ENCODE results near the gene LMAN2.
"Not testable (repeated sequence)": the region's sequence is repeated elsewhere in the genome, so short reads cannot be mapped to it uniquely, and the experiment has no call there.

LMAN2 gene

GRCh38 chr5:177364159-177364962 lies 12.9 kb upstream of the LMAN2 start:
- no peak for DNase-seq (ENCODE audit: low spot score)

DNA sequence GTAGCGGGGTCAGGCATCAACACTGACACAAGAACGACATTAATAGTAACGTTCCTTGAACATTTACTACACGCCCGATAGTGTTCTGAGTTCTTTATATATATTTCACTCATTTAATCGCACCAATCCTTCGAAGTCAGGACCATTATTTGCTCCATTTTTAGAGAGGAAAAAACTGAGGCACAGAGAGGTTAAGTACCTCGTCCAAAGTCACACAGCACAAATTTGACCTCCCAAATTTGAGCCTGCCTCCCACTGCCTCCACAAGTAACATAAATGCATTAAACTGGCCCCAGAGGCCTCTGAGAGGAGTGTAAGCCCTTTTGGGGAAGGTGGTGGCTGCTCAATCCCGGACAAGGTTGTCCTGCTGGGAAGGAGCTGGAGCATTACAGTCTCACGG lies 12.1 kb upstream of the LMAN2 start:
- DNase-seq (ENCODE audit: low spot score), result no peak

GRCh38 chr5:177362610-177363507 lies 11.4 kb upstream of the LMAN2 start:
- no peak for DNase-seq (ENCODE audit: low spot score)

DNA sequence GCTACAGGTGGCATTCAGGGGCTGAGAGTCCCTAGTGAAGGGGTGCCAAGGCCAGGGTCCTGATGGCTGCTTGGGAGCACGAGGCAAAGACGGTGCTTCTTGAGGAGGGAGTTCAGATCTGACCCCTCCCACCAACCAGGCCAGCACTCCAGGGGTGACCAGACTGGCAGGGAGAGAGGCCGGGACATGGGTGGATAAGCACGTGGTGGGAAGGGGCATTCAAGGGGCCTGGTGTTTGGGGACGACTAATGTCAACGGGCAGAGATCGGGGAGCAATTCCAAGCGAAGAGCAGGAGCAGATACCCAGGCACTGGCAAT lies 10.8 kb upstream of the LMAN2 start:
- no peak for DNase-seq (ENCODE audit: low spot score)

GRCh38 chr5:177361418-177362291 lies 10.2 kb upstream of the LMAN2 start:
- no peak for DNase-seq (ENCODE audit: low spot score)

DNA sequence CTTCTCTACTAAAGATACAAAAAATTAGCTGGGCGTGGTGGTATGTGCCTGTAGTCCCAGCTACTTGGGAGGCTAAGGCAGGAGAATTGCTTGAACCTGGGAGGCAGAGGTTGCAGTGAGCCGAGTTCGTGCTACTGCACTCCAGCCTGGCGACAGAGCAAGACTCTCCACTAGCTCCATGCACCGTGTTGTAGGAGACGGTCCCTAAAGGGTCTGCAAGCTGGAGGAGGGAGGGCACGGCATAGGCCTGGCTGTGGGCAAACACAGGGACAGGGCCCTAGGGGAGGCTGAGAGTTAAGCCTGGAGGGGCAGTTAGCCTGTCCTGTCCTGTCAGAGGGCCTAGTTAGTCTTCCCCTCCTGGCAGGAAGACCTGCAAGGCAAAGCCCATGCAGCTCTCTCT lies 9.3 kb upstream of the LMAN2 start:
- not testable (repeated sequence) for DNase-seq (ENCODE audit: low spot score)

DNA sequence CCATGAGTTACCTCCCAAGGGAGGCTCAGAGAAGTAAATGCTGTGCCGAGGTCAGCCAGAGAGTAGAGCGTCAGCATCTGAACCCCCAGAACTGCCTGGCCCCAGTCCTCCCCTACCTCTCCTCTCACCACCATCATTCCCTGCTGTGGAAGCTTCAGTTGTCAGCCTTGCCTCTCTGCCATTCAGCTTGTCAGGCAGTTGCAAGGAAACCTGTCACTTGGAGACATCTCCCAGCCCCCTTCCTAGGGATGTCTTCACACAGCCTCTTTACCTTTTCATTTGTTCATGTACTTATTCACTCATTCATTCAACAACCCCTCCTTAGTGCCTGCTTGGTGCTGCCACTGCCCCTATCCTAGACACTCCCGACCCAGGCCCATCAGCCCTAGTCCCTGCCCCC lies 8.4 kb upstream of the LMAN2 start:
- DNase-seq (ENCODE audit: low spot score), result no peak

DNA sequence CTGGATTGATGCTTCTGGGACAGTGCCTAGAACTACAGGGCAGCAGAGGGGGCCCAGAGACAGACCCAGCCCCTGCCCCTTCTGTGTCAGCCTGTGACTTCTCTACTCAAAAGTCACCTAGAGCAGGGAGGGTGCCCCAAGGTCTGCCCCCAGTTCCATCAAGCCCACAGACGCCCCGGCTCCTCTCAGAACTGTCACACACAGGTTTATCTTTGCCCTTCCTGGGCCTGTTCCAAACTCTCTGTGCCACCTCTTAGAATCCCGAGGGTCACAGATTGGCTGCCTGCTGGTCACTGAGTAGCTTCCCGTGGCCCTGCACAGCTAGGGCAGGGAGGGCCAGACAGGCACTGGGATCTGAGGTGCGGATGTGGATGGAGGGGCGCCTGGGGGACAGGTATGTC lies 8.0 kb upstream of the LMAN2 start:
- no peak for DNase-seq (ENCODE audit: low spot score)

DNA sequence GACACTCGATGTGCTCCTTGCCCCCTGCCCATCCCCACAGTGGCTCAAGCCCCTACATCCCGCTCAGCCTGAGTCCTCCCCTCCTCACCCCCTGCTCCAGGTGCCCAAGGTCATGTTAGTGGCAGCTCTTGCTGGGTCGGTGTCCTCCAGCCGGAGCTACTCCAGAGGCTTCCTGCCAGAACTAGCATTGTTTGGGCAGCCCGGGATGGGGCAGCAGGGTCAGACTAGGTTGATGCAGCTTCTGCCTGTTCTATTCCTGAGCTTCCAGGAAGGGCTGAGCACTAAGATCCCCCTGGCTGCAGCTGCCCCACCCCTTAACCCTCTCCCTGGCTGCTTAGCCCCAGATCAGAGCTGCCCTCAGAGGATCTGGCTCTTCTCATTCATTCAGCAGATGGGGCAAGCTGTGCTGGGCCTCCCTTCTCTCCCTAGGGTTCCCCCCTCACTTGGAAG lies 6.9 kb upstream of the LMAN2 start:
- no peak for DNase-seq (ENCODE audit: low spot score)

DNA sequence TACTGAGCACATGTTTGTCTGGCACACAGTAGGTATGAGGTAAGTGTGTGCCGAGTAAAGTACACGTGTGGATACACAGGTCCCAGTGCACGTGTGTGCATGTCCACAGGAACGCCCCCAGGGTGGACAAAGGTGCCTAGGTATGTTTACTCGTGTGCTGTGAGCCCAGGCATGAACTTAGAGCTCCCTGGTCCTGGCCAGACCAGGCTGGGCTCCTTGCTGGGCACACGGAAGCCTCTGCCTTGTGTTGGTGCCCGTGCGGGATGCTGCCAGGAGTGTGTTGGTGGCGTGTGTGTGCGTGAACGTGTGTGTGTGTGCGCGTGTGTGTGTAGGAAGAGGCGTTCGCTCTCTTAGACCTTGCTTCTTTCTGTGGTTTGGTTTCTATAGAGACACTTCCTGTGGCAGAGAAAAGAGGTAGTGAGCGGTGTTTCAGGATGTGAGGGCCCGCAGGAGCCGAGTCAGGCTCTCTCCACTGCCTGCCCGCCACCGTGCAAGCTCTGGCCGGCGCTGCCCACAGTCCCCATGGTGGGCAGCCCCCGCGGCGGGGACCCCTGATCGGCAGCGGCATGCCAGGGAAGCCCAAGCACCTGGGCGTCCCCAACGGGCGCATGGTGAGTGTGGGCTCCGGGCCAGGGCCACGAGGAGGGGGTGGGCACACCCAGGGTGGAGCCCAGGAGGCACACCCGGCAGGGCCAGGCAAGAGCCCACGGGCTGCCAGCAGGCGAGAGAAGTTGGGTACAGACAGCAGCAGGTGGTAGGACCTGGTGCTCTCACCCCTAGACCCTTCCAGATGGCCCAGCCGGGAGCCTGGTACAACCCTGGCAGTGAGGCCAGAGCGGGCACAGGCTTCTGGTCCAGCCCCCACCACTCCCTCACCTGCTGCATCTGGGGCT lies 6.2 kb upstream of the LMAN2 start, which contains the start of gene RGS14:
Gene RGS14, plus strand, starts transcription at position 466 of the 893 bp plus-strand sequence. Its CDS starts 101 bp downstream, at position 567.
- peak; percentile 50 for DNase-seq (ENCODE audit: low spot score)

GRCh38 chr5:177357146-177357458 lies 5.6 kb upstream of the LMAN2 start:
- DNase-seq (ENCODE audit: low spot score), result no peak

GRCh38 chr5:177356746-177357145 lies 5.3 kb upstream of the LMAN2 start:
- no peak for DNase-seq (ENCODE audit: low spot score)

DNA sequence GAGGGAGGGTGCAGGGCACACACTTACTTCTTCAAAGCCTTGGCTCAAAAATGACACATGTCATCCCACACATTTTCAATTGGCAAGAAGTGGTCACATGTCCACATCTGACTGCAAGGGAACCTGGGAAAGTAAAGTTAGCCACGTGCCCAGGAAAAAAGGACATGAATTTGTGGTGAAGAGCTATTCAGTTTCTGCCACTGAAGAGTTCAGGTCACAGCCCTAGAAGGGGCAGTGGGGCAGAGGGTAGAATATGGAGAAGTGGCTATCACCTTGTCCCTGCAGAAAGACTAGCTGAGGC lies 4.3 kb upstream of the LMAN2 start:
- no peak for DNase-seq (ENCODE audit: low spot score)

- DNase-seq (ENCODE audit: low spot score), result no peak
These were observed 3.8 kb upstream of the LMAN2 start for GRCh38 chr5:177355162-177355867.

- no peak for DNase-seq (ENCODE audit: low spot score)
These were observed 3.2 kb upstream of the LMAN2 start for GRCh38 chr5:177354711-177355110.

GRCh38 chr5:177354256-177354655 lies 2.8 kb upstream of the LMAN2 start:
- no peak for DNase-seq (ENCODE audit: low spot score)

DNA sequence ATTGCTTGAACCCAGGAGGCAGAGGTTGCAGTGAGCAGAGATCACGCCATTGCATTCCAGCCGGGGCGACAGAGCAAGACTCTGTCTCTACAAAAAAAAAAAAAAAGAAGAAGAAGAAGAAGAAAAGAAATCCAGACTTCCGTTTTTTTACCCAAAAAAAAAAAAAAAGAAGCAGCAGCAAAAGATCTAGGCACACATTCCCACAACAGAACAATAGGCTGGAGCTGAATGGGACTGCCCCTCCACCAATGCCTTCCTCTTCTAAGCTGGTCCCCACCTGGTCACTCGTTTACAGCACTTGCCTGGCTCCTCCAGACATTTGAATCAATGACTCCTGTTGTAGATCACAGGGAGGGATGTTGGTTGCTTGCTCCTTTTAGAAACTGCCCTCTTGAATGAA lies 1.6 kb upstream of the LMAN2 start:
- no peak for DNase-seq (ENCODE audit: low spot score)

DNA sequence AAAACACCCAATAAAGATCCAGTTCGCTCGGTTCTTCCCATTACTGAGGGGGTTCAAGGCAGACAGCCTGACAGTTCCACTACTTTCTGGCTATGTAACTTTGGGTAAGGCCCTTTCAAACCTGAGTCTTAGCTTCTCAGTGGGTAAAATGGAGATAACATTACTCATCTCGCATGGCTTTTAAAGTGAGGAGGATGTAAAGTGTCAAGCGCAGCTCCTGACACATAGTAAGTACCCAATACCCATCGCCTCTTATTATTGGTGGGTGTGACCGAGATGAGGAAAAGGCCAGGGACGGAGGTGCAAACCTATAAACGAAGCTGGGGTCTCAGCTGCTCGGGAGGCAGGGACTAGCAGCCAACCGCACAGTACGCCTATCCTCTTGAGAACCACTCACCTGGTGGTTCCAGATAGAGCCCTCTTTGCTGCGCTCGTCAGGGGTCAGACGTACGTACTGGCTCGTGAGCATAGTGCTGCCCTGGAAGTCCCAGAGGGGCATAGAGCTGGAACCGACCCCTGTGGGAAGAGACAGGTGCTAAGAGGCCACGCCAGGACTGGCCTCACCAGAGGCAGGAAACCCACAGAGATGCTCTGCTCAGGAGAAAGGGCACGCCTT lies 584 bp downstream of the LMAN2 start:
- no peak for DNase-seq (ENCODE audit: low spot score)

DNA sequence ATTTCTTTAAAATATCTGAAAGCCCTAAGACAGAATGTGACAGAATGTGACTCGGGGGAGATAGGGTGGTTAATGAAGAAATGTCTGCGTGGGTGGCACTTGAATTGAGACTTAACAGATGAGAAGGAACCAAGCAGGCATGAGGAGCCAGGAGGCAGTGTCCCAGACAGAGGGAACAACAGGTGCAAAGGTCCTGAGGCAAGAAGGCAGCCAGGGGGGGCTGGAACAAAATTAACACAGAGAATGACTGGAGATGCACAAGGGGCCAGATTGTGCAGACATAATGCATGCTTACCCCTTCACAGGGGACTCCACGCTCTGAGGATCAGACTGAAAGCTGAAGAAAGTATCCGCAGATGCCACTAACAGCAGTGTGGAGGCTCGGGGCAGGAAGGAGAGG lies 1.7 kb downstream of the LMAN2 start:
- DNase-seq (ENCODE audit: low spot score), result no peak

- DNase-seq (ENCODE audit: low spot score), result no peak
These were observed 2.2 kb downstream of the LMAN2 start for GRCh38 chr5:177349362-177349647.

GRCh38 chr5:177347699-177348098 lies 3.8 kb downstream of the LMAN2 start:
- DNase-seq (ENCODE audit: low spot score), result no peak

Measured in kidney capillary endothelial cell (primary cell).